NCI-H1436 (cell line): ENCODE data around the gene SYNGAP1.
"Not testable (repeated sequence)": the region's sequence is repeated elsewhere in the genome, so short reads cannot be mapped to it uniquely, and the experiment has no call there.

Experiments used
- DNase-seq: peaks from one replicate; lab custom pipeline; 2025; lab: John Stamatoyannopoulos, UW

Gene SYNGAP1

DNA sequence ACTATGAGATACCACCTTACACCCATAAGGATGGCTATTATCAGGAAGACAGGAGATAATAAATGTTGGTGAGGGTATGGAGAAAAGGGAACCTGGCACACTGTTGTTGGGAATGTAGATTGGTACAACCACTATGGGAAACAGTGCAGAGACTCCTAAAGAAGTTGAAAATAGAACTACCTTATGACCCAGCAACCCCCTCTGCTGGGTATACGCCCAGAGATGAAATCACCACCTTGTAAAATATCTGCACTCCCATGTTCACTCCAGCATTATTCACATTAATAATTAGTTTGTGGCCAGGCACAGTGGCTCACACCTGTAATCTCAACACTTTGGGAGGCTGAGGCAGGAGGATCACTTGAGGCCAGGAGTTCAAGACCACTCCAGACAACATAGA, 61.3 kb downstream of the SYNGAP1 start:
- no peak for DNase-seq

DNA sequence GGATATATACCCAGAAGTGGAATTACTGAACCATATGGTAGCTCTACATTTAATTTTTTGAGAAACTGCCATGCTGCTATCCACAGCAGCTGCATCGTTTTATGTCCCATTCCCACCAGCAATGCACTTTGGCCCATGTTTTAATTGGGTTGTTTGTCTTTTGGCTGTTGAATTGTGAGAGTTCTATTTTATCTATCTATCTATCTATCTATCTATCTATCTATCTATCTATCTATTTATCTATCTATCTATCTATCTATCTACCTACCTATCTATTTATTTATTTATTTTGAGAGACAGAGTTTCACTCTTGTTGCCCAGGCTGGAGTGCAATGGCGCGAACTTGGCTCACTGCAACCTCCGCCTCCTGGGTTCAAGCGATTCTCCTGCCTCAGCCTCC, 62.8 kb downstream of the SYNGAP1 start:
- DNase-seq: not testable (repeated sequence)

DNA sequence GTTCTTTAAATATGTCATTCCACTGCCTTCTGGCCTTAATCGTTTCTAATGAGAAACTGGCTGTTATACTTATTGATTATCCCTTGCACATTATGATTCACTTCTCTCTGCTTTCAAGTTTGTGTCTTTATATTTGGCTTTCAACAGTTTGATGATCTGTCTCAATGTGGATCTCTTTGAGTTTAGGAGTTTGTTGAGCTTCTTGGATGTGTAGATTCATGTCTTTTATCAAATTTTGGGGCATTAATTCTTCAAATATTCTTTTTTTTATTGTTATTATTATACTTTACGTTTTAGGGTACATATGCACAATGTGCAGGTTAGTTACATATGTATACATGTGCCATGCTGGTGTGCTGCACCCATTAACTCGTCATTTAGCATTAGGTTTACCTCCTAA, 63.8 kb downstream of the SYNGAP1 start:
- DNase-seq: no peak

GRCh38 chr6:33484673-33485262, 64.9 kb downstream of the SYNGAP1 start:
- DNase-seq: not testable (repeated sequence)

- not testable (repeated sequence) for DNase-seq
Measured at GRCh38 chr6:33485680-33486079, 65.8 kb downstream of the SYNGAP1 start.

DNA sequence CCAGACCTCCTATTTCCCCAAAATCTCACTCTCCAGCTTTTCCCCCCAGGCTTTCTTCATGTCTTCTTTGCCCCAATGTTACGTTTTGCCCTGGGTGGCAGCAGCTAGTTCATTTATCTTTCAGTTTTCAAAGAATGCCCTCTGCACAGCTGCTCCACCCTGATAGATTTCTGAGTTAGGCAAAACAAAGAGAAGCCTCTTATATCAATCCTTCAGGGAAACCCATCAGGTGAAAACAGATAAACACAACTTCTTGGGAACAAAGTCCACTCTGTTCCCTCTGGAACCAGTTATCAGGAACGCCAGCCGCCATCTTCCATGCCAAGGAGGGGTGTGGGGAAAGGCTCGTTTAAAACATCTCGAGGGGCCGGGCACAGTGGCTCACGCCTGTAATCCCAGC, 68.5 kb downstream of the SYNGAP1 start:
- no peak for DNase-seq

DNA sequence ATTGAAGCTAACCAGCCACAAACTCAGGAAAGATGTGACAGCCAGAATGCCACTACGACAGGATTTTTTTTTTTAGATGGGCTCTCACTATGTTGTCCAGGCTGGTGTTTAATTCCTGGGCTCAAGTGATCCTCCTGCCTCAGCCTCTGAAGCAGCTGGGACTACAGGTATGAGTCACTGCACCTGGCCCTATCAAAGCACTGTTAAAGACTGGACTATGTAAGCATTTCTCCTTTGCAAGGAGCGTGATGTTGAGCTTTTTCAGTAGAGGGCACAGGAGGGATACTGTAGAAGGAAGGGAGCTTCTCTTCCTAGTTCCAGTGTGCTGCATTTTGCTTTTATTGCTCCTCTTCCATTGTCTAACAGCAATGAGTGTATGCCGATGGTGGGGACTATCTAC, 70.3 kb downstream of the SYNGAP1 start:
- no peak for DNase-seq

DNA sequence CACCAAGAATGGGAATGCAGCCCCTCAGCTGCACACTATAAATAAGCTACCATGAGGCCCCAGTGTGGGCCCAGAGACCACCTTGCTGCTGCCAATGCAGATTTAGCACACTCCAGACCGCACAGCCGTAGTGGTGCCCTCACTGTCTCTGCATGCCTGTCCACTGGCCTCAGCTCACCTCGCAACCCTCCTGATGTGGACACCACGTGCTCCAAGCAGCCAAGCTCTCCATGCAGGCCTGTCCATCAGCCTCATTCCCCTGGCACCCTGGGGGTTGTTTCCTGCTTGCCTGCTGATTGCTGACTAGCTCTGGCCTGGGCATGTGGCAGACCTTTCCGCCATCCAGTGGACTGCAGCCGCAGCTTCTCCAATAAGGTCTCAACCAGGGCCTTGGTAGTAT, 70.8 kb downstream of the SYNGAP1 start:
- DNase-seq: no peak

GRCh38 chr6:33492093-33492492, 72.2 kb downstream of the SYNGAP1 start:
- DNase-seq: no peak

DNA sequence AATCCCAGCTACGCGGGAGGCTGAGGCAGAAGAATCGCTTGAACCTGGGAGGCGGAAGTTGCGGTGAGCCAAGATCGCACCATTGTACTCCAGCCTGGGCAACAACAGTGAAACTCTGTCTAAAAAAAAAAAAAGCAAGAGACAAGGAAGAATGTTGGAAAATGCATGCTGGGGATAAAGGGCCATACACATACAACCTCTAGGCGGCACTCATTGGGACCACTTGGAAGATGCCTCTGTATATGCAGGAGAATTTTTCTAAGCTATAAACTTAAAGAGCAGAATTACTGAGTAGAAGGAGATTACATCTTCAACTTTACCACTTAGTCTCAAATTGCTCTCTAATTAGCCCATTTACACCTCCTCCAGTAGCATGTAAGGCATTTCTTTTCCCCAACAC, 77.3 kb downstream of the SYNGAP1 start:
- no peak for DNase-seq

GRCh38 chr6:33502486-33502885, 82.6 kb downstream of the SYNGAP1 start:
- DNase-seq: no peak

DNA sequence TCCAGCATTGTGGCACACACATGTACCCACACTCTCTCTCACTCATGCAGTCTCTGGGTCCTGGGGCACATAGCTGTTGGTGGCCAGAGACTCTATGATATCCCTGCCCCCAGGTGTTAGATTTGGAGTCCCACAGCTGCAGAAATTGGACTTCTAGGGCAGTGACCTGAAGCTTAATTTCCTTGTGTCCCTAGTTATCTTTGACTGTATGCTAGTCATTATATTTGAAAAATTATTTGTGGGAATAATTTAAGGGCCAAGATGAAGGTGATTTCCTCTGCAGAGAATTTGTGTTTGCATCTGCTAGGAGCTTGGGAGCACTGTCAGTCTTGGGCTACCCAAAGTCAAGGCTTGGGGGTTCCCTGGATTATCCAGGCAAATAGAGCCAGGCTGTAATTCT, 84.6 kb downstream of the SYNGAP1 start:
- DNase-seq: no peak
